HL-60 (cell line): ENCODE measurements around the gene TPGS2.

Source experiments
- DNase-seq, 2 experiments: peaks; one replicate each; pipeline ENCODE4 v3.0.0-alpha.2; 2010 to 2020; ENCODE audit warnings: low read depth in 1 of 2, low spot score in 1 of 2
- H3K27ac ChIP-seq: fragments of 250-450 bp; sonication (Bioruptor Pico); replicated peaks from 2 replicates; pipeline ENCODE4 v1.5.1; 2020; ENCODE audit warnings: mild to moderate bottlenecking, moderate library complexity
- H3K27me3 ChIP-seq: fragments of 250-450 bp; sonication (Bioruptor Pico); 2 replicates; pipeline ENCODE4 v1.5.1; 2021; ENCODE audit warnings: mild to moderate bottlenecking, moderate library complexity; ENCODE audit not compliant: insufficient read depth, poor library complexity, severe bottlenecking
- H3K4me3 ChIP-seq: replicated peaks from 2 replicates; pipeline ENCODE4 v1.5.1; 2011; ENCODE audit warnings: mild to moderate bottlenecking, control low read depth, low read length; ENCODE audit not compliant: insufficient read depth
- CTCF ChIP-seq: IDR thresholded peaks from one replicate; pipeline ENCODE4 v1.5.1; 2011; ENCODE audit warnings: low read length, control low read depth, inconsistent platforms; ENCODE audit not compliant: insufficient read depth
- GABPA ChIP-seq: IDR thresholded peaks from 2 replicates; pipeline ENCODE4 v1.6.1; 2012; ENCODE audit warnings: low read depth
- POLR2AphosphoS5 ChIP-seq: IDR thresholded peaks from 2 replicates; pipeline ENCODE4 v1.6.1; 2012; ENCODE audit warnings: low read depth
- REST ChIP-seq: IDR thresholded peaks from 2 replicates; pipeline ENCODE4 v1.6.1; 2012; ENCODE audit warnings: low read depth; ENCODE audit not compliant: insufficient replicate concordance
- SPI1 ChIP-seq: IDR thresholded peaks from 2 replicates; pipeline ENCODE4 v1.6.1; 2012; ENCODE audit warnings: low read depth, mild to moderate bottlenecking, borderline replicate concordance

Gene TPGS2

GRCh38 chr18:36798738-36799473, 29.9 kb downstream of the TPGS2 start:
- H3K27ac ChIP-seq = no peak overlapping the region
- no peak overlapping the region for H3K4me3 ChIP-seq
- no peaks in the 10 kb centered on the region for H3K27me3 ChIP-seq
- DNase-seq = no peak
- TF ChIP-seq REST (no peak), SPI1 (no peak), CTCF (no peak), GABPA (no peak), POLR2AphosphoS5 (no peak)

- TF ChIP-seq CTCF = no peak
- TF ChIP-seq REST = no peak
- no peak for TF ChIP-seq SPI1
- TF ChIP-seq POLR2AphosphoS5 = no peak
- no peak for TF ChIP-seq GABPA
- no peak for DNase-seq
- Histone ChIP-seq H3K27me3 (no peaks in the 10 kb centered on the region), H3K27ac (no peak overlapping the region), H3K4me3 (no peak overlapping the region)
Measured at GRCh38 chr18:36792634-36793283, 36.0 kb downstream of the TPGS2 start.

GRCh38 chr18:36786686-36787085, 42.1 kb downstream of the TPGS2 start:
- TF ChIP-seq SPI1 (no peak), POLR2AphosphoS5 (no peak), REST (no peak), CTCF (no peak), GABPA (no peak)
- no peak for DNase-seq
- Histone ChIP-seq H3K27me3 (no peaks in the 10 kb centered on the region), H3K27ac (no peak overlapping the region), H3K4me3 (no peak overlapping the region)
